SK-N-SH (cell line): ENCODE results near the gene PSME1.

Experiments used
- CTCF ChIP-seq: fragments of 200-600 bp; sonication (generic); IDR thresholded peaks from 2 replicates; pipeline ENCODE4 v1.6.1; 2017; ENCODE audit warnings: antibody characterized with exemption, mild to moderate bottlenecking, moderate library complexity
- MAX ChIP-seq: IDR thresholded peaks from 2 replicates; pipeline ENCODE4 v1.4.0; 2012; ENCODE audit warnings: low read depth
- POLR2AphosphoS5 ChIP-seq: IDR thresholded peaks from 2 replicates; pipeline ENCODE4 v1.6.1; 2012; ENCODE audit warnings: low read depth, low read length
- TAF1 ChIP-seq: IDR thresholded peaks from 2 replicates; pipeline ENCODE4 v1.6.1; 2012; ENCODE audit warnings: low read depth, mild to moderate bottlenecking, low read length, moderate library complexity, borderline replicate concordance

- TF ChIP-seq TAF1 (no peak), CTCF (no peak), POLR2AphosphoS5 (no peak), MAX (no peak)
These were observed 3.0 kb upstream of the PSME1 start for GRCh38 chr14:24132976-24133375.
